ENCODE results near the gene PRR22. TPM values are rescaled to one million over a fixed set of nuclear protein-coding genes. Genes with fewer than 3 reads are reported as not detected.

PRR22 gene
- total RNA-seq (2021; ENCODE audit: unreplicated experiment) (13.5 TPM), Bru-seq, nascent RNA (percentile 56 among the genes with signal in this experiment), BruChase-seq, experiment 1, labeled RNA remaining after a 6-hour chase (percentile 81 among the genes with signal in this experiment), BruChase-seq, experiment 2, labeled RNA remaining after a 2-hour chase (percentile 73 among the genes with signal in this experiment)
- 3.7 and 4.4 TPM in 2 replicates for polyA plus RNA-seq (2012)
- long read RNA-seq, transcript PRR22-201 (1 exons, 1,640 nt), result major isoform, 7 of 7 reads
- long read RNA-seq, partial matches to known transcripts, result 0 of 7 reads
- long read RNA-seq, other reads (novel, unspliced or antisense), result 0 of 7 reads

GRCh38 chr19:5784581-5785147 is at the start of gene PRR22:
TSS of gene PRR22 (minus strand) at chr19:5784746. CDS start at chr19:5784660, 86 bp downstream.
- Histone ChIP-seq H4K20me1 (ENCODE audit: insufficient read depth) (no peaks in the 10 kb centered on the region), H3K27me3 (ENCODE audit: insufficient read depth, low read length) (no peaks in the 10 kb centered on the region), H3K4me3 (replicated peaks in 1 of 2; ENCODE audit: low read depth in 1 of 2, low read length in 2 of 2) (no peak within 1 kb of the TSS), H3K4me1 (ENCODE audit: control insufficient read depth in 1 of 2, insufficient read depth in 2 of 2, low read length in 2 of 2) (peaks cover 0 to 1% of the 10 kb centered on the region in 2 experiments; a peak in 2 of 4 replicates), H2AFZ (ENCODE audit: low read depth, low read length, poor library complexity, severe bottlenecking) (no peak within 1 kb of the TSS), H3K9ac (ENCODE audit: low read length) (no peak within 1 kb of the TSS), H3K36me3 (ENCODE audit: control insufficient read depth in 1 of 2, insufficient read depth in 2 of 2, low read length in 2 of 2) (peaks cover 37 to 51% of the 10 kb centered on the region in 2 experiments; a peak in 3 of 4 replicates), H3K9me2 (ENCODE audit: insufficient read depth) (no peaks in the 10 kb centered on the region), H3K27ac (ENCODE audit: low read depth, low read length) (no peak within 1 kb of the TSS), H3K4me2 (ENCODE audit: low read length) (no peak within 1 kb of the TSS), H3K9me3 (ENCODE audit: control insufficient read depth in 1 of 2, insufficient read depth in 1 of 2, low read depth in 1 of 2, low read length in 2 of 2) (no peaks in the 10 kb centered on the region), H3K79me2 (ENCODE audit: insufficient read depth, low read length) (peaks cover 19% of the 10 kb centered on the region)
- TF ChIP-seq SP1 (IDR thresholded peaks at IDR 0.05; ENCODE audit: low read depth) (no peak), ZFX (IDR thresholded peaks at IDR 0.05) (no peak), CBX3 (IDR thresholded peaks at IDR 0.05; ENCODE audit: low read depth) (no peak), SIN3A (IDR thresholded peaks at IDR 0.05; ENCODE audit: low read depth) (no peak), MAX (IDR thresholded peaks at IDR 0.05) (no peak), ELF1 (IDR thresholded peaks at IDR 0.05; ENCODE audit: borderline replicate concordance, low read depth) (no peak), RAD21 (IDR thresholded peaks at IDR 0.05; ENCODE audit: low read depth) (no peak), YY1 (IDR thresholded peaks at IDR 0.05; ENCODE audit: extremely low read depth, insufficient replicate concordance, low read depth, low read length) (no peak)
- TF ChIP-seq, protein P1, sequence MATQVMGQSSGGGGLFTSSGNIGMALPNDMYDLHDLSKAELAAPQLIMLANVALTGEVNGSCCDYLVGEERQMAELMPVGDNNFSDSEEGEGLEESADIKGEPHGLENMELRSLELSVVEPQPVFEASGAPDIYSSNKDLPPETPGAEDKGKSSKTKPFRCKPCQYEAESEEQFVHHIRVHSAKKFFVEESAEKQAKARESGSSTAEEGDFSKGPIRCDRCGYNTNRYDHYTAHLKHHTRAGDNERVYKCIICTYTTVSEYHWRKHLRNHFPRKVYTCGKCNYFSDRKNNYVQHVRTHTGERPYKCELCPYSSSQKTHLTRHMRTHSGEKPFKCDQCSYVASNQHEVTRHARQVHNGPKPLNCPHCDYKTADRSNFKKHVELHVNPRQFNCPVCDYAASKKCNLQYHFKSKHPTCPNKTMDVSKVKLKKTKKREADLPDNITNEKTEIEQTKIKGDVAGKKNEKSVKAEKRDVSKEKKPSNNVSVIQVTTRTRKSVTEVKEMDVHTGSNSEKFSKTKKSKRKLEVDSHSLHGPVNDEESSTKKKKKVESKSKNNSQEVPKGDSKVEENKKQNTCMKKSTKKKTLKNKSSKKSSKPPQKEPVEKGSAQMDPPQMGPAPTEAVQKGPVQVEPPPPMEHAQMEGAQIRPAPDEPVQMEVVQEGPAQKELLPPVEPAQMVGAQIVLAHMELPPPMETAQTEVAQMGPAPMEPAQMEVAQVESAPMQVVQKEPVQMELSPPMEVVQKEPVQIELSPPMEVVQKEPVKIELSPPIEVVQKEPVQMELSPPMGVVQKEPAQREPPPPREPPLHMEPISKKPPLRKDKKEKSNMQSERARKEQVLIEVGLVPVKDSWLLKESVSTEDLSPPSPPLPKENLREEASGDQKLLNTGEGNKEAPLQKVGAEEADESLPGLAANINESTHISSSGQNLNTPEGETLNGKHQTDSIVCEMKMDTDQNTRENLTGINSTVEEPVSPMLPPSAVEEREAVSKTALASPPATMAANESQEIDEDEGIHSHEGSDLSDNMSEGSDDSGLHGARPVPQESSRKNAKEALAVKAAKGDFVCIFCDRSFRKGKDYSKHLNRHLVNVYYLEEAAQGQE (IDR thresholded peaks at IDR 0.05; ENCODE audit: low read depth), result no peak
- TF ChIP-seq, protein P2, sequence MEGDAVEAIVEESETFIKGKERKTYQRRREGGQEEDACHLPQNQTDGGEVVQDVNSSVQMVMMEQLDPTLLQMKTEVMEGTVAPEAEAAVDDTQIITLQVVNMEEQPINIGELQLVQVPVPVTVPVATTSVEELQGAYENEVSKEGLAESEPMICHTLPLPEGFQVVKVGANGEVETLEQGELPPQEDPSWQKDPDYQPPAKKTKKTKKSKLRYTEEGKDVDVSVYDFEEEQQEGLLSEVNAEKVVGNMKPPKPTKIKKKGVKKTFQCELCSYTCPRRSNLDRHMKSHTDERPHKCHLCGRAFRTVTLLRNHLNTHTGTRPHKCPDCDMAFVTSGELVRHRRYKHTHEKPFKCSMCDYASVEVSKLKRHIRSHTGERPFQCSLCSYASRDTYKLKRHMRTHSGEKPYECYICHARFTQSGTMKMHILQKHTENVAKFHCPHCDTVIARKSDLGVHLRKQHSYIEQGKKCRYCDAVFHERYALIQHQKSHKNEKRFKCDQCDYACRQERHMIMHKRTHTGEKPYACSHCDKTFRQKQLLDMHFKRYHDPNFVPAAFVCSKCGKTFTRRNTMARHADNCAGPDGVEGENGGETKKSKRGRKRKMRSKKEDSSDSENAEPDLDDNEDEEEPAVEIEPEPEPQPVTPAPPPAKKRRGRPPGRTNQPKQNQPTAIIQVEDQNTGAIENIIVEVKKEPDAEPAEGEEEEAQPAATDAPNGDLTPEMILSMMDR (IDR thresholded peaks at IDR 0.05 in 2 of 3, conservative IDR thresholded peaks at IDR 0.05 in 1 of 3; ENCODE audit: borderline replicate concordance in 1 of 3, insufficient read depth in 1 of 3, low read depth in 2 of 3, low read length in 2 of 3), result no peak
- ChIA-PET POLR2A (no interaction called here), RAD21 (ENCODE audit: low non-redundant PET in 1 of 2, low total read pairs in 2 of 2, uncharacterized antibody in 2 of 2, unreplicated experiment in 2 of 2) (no interaction called here), CTCF (no interaction called here)
- no TSS peak for BruUV-seq (replicated peaks)
- no peak for DNase-seq (ENCODE audit: low read depth, low spot score)
- intact Hi-C loops (cut with micrococcal nuclease), result no loop called here
- ATAC-seq, result no peak

Data from HCT116 (cell line).